ENCODE data around the gene VDAC2.
"Not testable (repeated sequence)": the region's sequence is repeated elsewhere in the genome, so short reads cannot be mapped to it uniquely, and the experiment has no call there.

Gene VDAC2

GRCh38 chr10:75210282-75211006 lies at the start of gene VDAC2:
Gene VDAC2 (plus strand): TSS chr10:75210796. CDS start chr10:75211159, 363 bp downstream.
- peak; percentile 74 for DNase-seq

GRCh38 chr10:75165684-75166622 lies 44.6 kb upstream of the VDAC2 start:
- no peak for DNase-seq

- no peak for DNase-seq
These were observed 44.0 kb upstream of the VDAC2 start for GRCh38 chr10:75166623-75166972.

- DNase-seq = no peak
These were observed 42.3 kb upstream of the VDAC2 start for GRCh38 chr10:75168275-75168674.

GRCh38 chr10:75170215-75170614 lies 40.4 kb upstream of the VDAC2 start:
- DNase-seq = no peak

- DNase-seq = no peak
These were observed 35.5 kb upstream of the VDAC2 start for GRCh38 chr10:75175046-75175445.

- no peak for DNase-seq
These were observed 34.5 kb upstream of the VDAC2 start for GRCh38 chr10:75176046-75176445.

GRCh38 chr10:75176736-75177135 lies 33.9 kb upstream of the VDAC2 start:
- DNase-seq = no peak

GRCh38 chr10:75179657-75180177 lies 30.9 kb upstream of the VDAC2 start:
- DNase-seq = no peak

- no peak for DNase-seq
These were observed 30.0 kb upstream of the VDAC2 start for GRCh38 chr10:75180592-75180991.

- no peak for DNase-seq
These were observed 29.5 kb upstream of the VDAC2 start for GRCh38 chr10:75181073-75181472.

GRCh38 chr10:75186310-75186709 lies 24.3 kb upstream of the VDAC2 start:
- no peak for DNase-seq

- no peak for DNase-seq
These were observed 22.6 kb upstream of the VDAC2 start for GRCh38 chr10:75187961-75188426.

GRCh38 chr10:75188522-75188921 lies 22.1 kb upstream of the VDAC2 start:
- DNase-seq = not testable (repeated sequence)

GRCh38 chr10:75189266-75190096 lies 21.1 kb upstream of the VDAC2 start:
- no peak for DNase-seq

GRCh38 chr10:75191821-75192568 lies 18.6 kb upstream of the VDAC2 start:
- no peak for DNase-seq

GRCh38 chr10:75194625-75195024 lies 16.0 kb upstream of the VDAC2 start:
- not testable (repeated sequence) for DNase-seq

GRCh38 chr10:75195035-75195763 lies 15.4 kb upstream of the VDAC2 start:
- no peak for DNase-seq

GRCh38 chr10:75197066-75197465 lies 13.5 kb upstream of the VDAC2 start:
- no peak for DNase-seq

- DNase-seq = no peak
These were observed 12.7 kb upstream of the VDAC2 start for GRCh38 chr10:75197906-75198305.

- DNase-seq = not testable (repeated sequence)
These were observed 10.6 kb upstream of the VDAC2 start for GRCh38 chr10:75199949-75200348.

All from NCI-H1105 (cell line).